CD4-positive, CD25-positive, alpha-beta regulatory T cell (primary cell): ENCODE data around the gene ACSL1. TPM values are rescaled to one million over a fixed set of nuclear protein-coding genes. Genes with fewer than 3 reads are reported as not detected.
A peak's percentile ranks its signal among the peaks of the same experiment; 100 is the strongest.

Experiments used
- ATAC-seq, 2 donors: fragments of 150-1000 bp; cut with Tn5 transposase; one replicate each; pipeline ENCODE4 v1.10.0; 2021; ENCODE audit warnings: low read depth in 2 of 2, moderate number of reproducible peaks in 2 of 2, moderate library complexity in 1 of 2
- DNase-seq, 3 donors: peaks; one replicate each; pipeline versions ENCODE4 v3.0.0 to v3.0.0-alpha.2; 2012 to 2022; ENCODE audit warnings: mixed read lengths in 1 of 3
- H3K27ac ChIP-seq: one replicate; pipeline ENCODE4 v1.7.0; 2013; ENCODE audit warnings: mild to moderate bottlenecking, low read length; ENCODE audit not compliant: insufficient read depth, poor library complexity, severe bottlenecking
- H3K27me3 ChIP-seq: one replicate; pipeline ENCODE4 v1.7.0; 2013; ENCODE audit warnings: low read length; ENCODE audit not compliant: control insufficient read depth, insufficient read depth
- H3K36me3 ChIP-seq: one replicate; pipeline ENCODE4 v1.7.0; 2013; ENCODE audit warnings: mild to moderate bottlenecking, low read length, moderate library complexity; ENCODE audit not compliant: control insufficient read depth, insufficient read depth
- H3K4me1 ChIP-seq: 2 replicates; pipeline ENCODE4 v1.7.0; 2013; ENCODE audit warnings: mild to moderate bottlenecking, low read length; ENCODE audit not compliant: insufficient read depth, control insufficient read depth, poor library complexity, severe bottlenecking
- H3K4me3 ChIP-seq: one replicate; pipeline ENCODE4 v1.7.0; 2013; ENCODE audit warnings: low read depth, mild to moderate bottlenecking, low read length, moderate library complexity
- H3K9me3 ChIP-seq, 2 experiments: 1 replicate in 1 of 2; 2 replicates in 1 of 2; pipeline ENCODE4 v1.7.0; 2013; ENCODE audit warnings: low read length in 2 of 2, mild to moderate bottlenecking in 1 of 2, moderate library complexity in 1 of 2; ENCODE audit not compliant: control insufficient read depth in 2 of 2
- H3K27ac Mint-ChIP-seq, 3 donors: one replicate each; pipeline ENCODE4 v1.8.0; 2020 to 2022; ENCODE audit warnings: mild to moderate bottlenecking in 3 of 3, mixed read lengths in 3 of 3, moderate library complexity in 2 of 3
- H3K27me3 Mint-ChIP-seq: one replicate; pipeline ENCODE4 v1.8.0; 2022; ENCODE audit warnings: mild to moderate bottlenecking, mixed read lengths
- H3K36me3 Mint-ChIP-seq: one replicate; pipeline ENCODE4 v1.8.0; 2020; ENCODE audit warnings: mixed read lengths
- H3K4me1 Mint-ChIP-seq, 4 donors: one replicate each; pipeline ENCODE4 v1.8.0; 2020 to 2022; ENCODE audit warnings: mixed read lengths in 4 of 4, mild to moderate bottlenecking in 1 of 4
- H3K4me3 Mint-ChIP-seq, 4 donors: one replicate each; pipeline ENCODE4 v1.8.0; 2020 to 2022; ENCODE audit warnings: mild to moderate bottlenecking in 4 of 4, mixed read lengths in 4 of 4, moderate library complexity in 3 of 4
- H3K9me3 Mint-ChIP-seq, 7 donors: one replicate each; pipeline ENCODE4 v1.8.0; 2020 to 2022; ENCODE audit warnings: mixed read lengths in 7 of 7, mild to moderate bottlenecking in 3 of 7, moderate library complexity in 2 of 7
- polyA plus RNA-seq, 4 donors: library from polyadenylated mRNA; unstranded; fragments of 300-500 nt; fragmentation: Illumina TruSeq; gene quantifications; one replicate each; pipeline ENCODE4 v1.2.3, GENCODE V29; 2021
- total RNA-seq: library from RNA; stranded (reverse); gene quantifications from one replicate; pipeline ENCODE4 v1.2.3, GENCODE V29; 2022

ACSL1 gene
- total and polyA plus RNA-seq, 5 donors from 2014 or later = 6.8 to 21.0 (median 9.4) TPM

GRCh38 chr4:184838249-184839074 is 12.7 kb upstream of the ACSL1 start:
- H3K9me3 Mint-ChIP-seq = peaks cover 0 to 2% (median 0%) of the 10 kb centered on the region in 7 donors
- Histone ChIP-seq H3K36me3 (no peaks in the 10 kb centered on the region), H3K27me3 (peaks cover 5% of the 10 kb centered on the region), H3K4me3 (no peak overlapping the region), H3K27ac (no peak overlapping the region), H3K9me3 (no peaks in the 10 kb centered on the region), H3K4me1 (no peaks in the 10 kb centered on the region)
- H3K4me1 Mint-ChIP-seq = peaks cover 0 to 4% (median 0%) of the 10 kb centered on the region in 4 donors
- ATAC-seq = no peak
- no peak overlapping the region for H3K27ac Mint-ChIP-seq
- H3K27me3 Mint-ChIP-seq = peaks cover 29% of the 10 kb centered on the region
- no peak for DNase-seq
- no peak overlapping the region for H3K4me3 Mint-ChIP-seq
- H3K36me3 Mint-ChIP-seq = no peaks in the 10 kb centered on the region

DNA sequence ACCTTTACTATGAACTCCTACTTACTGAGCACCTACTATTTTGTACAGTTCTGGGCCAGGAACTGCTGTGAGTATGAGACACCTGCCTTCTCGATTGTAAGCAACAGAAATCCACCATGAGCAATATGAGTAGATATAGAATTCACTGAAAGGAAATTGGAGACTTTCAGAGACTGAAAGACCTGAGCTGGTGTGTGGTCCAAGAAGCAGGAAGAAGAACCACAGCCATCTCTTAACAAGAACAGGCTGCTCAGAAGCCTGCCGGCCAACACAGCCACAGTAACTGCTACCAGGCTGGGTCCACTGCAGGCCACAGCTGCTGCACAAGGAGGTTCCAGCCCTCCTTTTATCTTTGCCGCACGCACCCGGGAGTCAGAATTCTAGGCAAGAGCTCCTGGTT is 10.8 kb upstream of the ACSL1 start:
- Histone ChIP-seq H3K9me3 (no peaks in the 10 kb centered on the region), H3K4me3 (no peak overlapping the region), H3K27ac (no peak overlapping the region), H3K27me3 (peaks cover 3% of the 10 kb centered on the region), H3K4me1 (no peaks in the 10 kb centered on the region), H3K36me3 (no peaks in the 10 kb centered on the region)
- H3K36me3 Mint-ChIP-seq = no peaks in the 10 kb centered on the region
- H3K27ac Mint-ChIP-seq = no peak overlapping the region
- peaks cover 27% of the 10 kb centered on the region for H3K27me3 Mint-ChIP-seq
- DNase-seq (no peak), ATAC-seq (no peak)
- H3K4me1 Mint-ChIP-seq = peaks cover 0 to 4% (median 0%) of the 10 kb centered on the region in 4 donors
- no peak overlapping the region for H3K4me3 Mint-ChIP-seq
- peaks cover 0 to 2% (median 0%) of the 10 kb centered on the region in 7 donors for H3K9me3 Mint-ChIP-seq

DNA sequence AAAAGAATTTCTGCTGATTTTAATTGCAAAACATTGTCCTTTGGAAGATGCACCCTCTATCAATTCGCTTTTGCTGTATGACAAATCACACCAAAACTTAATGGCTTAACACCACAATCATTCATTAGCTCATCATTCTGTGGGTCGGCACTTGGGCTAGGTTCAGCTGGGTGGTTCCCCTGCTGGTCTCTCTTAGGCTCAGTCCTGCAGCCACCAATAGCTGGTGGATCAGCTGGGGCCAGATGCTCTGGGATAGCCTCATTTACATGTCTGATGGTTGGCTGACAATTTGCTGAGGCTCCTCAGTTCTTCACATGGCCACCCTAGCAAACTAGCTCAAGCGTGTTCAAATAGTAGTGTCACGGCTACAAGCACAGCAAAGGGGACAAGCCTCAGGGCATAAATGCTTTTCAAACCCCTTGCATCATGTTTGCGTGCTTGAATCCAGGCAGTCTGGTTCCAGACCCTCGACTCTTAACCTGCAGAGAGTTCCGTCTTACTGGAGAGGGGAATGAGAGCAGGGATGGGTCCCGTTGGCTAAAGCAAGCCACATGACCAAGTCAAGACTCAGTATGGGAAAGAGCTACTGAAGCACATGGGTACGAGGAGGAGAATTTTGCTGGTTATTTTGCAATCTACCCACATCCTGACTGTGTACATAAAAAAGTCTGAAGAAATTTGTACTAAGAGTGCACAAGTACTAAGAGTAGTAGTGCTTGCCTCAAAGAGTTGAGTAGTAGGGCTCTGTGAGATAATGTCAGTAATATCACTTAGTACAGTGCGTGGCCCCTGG is 7.5 kb upstream of the ACSL1 start:
- ATAC-seq (no peak), DNase-seq (no peak)
- Histone ChIP-seq H3K4me3 (no peak overlapping the region), H3K36me3 (no peaks in the 10 kb centered on the region), H3K4me1 (no peaks in the 10 kb centered on the region), H3K27me3 (no peaks in the 10 kb centered on the region), H3K27ac (no peak overlapping the region), H3K9me3 (no peaks in the 10 kb centered on the region)
- Mint-ChIP-seq H3K27ac (no peak overlapping the region), H3K27me3 (no peaks in the 10 kb centered on the region), H3K36me3 (no peaks in the 10 kb centered on the region), H3K9me3 (no peaks in the 10 kb centered on the region), H3K4me1 (no peaks in the 10 kb centered on the region), H3K4me3 (no peak overlapping the region)

- H3K9me3 ChIP-seq = no peaks in the 10 kb centered on the region
- H3K4me1 Mint-ChIP-seq = peaks cover 0 to 14% (median 0%) of the 10 kb centered on the region in 4 donors
- no peak for ATAC-seq
- H3K27me3 ChIP-seq = no peaks in the 10 kb centered on the region
- H3K36me3 ChIP-seq = no peaks in the 10 kb centered on the region
- no peak overlapping the region for H3K4me3 Mint-ChIP-seq
- peaks cover 8% of the 10 kb centered on the region for H3K4me1 ChIP-seq
- no peaks in the 10 kb centered on the region for H3K9me3 Mint-ChIP-seq
- peaks cover 16% of the 10 kb centered on the region for H3K27me3 Mint-ChIP-seq
- DNase-seq = no peak
- no peak overlapping the region for H3K27ac ChIP-seq
- H3K36me3 Mint-ChIP-seq = no peaks in the 10 kb centered on the region
- no peak overlapping the region for H3K27ac Mint-ChIP-seq
- H3K4me3 ChIP-seq = no peak overlapping the region
These were observed 5.4 kb upstream of the ACSL1 start for GRCh38 chr4:184831153-184831552.

- peak overlapping the region; percentile 90 to 94 (median 92) for H3K4me3 Mint-ChIP-seq
- peaks cover 16% of the 10 kb centered on the region for H3K27me3 Mint-ChIP-seq
- peak overlapping the region; percentile 74 for H3K27ac ChIP-seq
- peak overlapping the region; percentile 56 for H3K4me3 ChIP-seq
- H3K36me3 Mint-ChIP-seq = no peaks in the 10 kb centered on the region
- H3K9me3 Mint-ChIP-seq = no peaks in the 10 kb centered on the region
- H3K27ac Mint-ChIP-seq = peak overlapping the region; percentile 83 to 94 (median 92)
- peak in 1 of 2 donors; percentile 13 for ATAC-seq
- H3K36me3 ChIP-seq = no peaks in the 10 kb centered on the region
- peaks cover 15 to 43% (median 28%) of the 10 kb centered on the region in 4 donors for H3K4me1 Mint-ChIP-seq
- no peaks in the 10 kb centered on the region for H3K9me3 ChIP-seq
- peak in 1 of 3 donors; percentile 48 for DNase-seq
- H3K27me3 ChIP-seq = no peaks in the 10 kb centered on the region
- peaks cover 33% of the 10 kb centered on the region for H3K4me1 ChIP-seq
These were observed 1.0 kb upstream of the ACSL1 start for GRCh38 chr4:184826691-184827270.

- no peaks in the 10 kb centered on the region for H3K9me3 Mint-ChIP-seq
- Histone ChIP-seq H3K36me3 (no peaks in the 10 kb centered on the region), H3K9me3 (no peaks in the 10 kb centered on the region), H3K4me1 (peaks cover 33% of the 10 kb centered on the region), H3K27me3 (no peaks in the 10 kb centered on the region), H3K4me3 (peak overlapping the region; percentile 88), H3K27ac (peak overlapping the region; percentile 41)
- no peaks in the 10 kb centered on the region for H3K36me3 Mint-ChIP-seq
- H3K27ac Mint-ChIP-seq = peak overlapping the region in 2 of 3 donors; percentile 69 to 93
- peaks cover 16% of the 10 kb centered on the region for H3K27me3 Mint-ChIP-seq
- DNase-seq = peak; percentile 42 to 70 (median 58)
- H3K4me1 Mint-ChIP-seq = peaks cover 22 to 45% (median 30%) of the 10 kb centered on the region in 4 donors
- peak overlapping the region; percentile 88 to 97 (median 93) for H3K4me3 Mint-ChIP-seq
- peak; percentile 44 to 47 for ATAC-seq
These were observed 450 bp downstream of the ACSL1 start for GRCh38 chr4:184825141-184825895.

DNA sequence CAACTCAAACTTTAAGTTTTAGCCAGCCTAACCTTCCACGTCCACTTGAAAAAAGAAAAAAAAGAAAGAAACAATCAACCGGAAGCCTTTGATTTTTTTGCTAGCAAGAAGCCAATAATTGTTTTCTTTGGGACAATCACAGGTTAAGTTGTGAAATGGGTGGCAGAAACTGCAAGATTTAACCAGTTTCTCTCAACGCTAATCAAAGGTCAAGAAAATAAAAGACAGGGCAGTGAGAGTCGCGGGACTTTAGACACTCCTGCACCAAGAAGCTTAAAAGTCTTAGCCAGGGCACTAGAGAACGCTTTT is 1.0 kb downstream of the ACSL1 start:
- ATAC-seq = no peak
- peaks cover 33% of the 10 kb centered on the region for H3K4me1 ChIP-seq
- Mint-ChIP-seq H3K9me3 (no peaks in the 10 kb centered on the region), H3K4me3 (peak overlapping the region; percentile 88 to 97 (median 93)), H3K4me1 (peaks cover 22 to 50% (median 32%) of the 10 kb centered on the region in 4 donors), H3K27ac (peak overlapping the region; percentile 58 to 93 (median 69)), H3K27me3 (peaks cover 16% of the 10 kb centered on the region), H3K36me3 (no peaks in the 10 kb centered on the region)
- no peak overlapping the region for H3K27ac ChIP-seq
- no peak for DNase-seq
- H3K4me3 ChIP-seq = peak overlapping the region; percentile 88
- no peaks in the 10 kb centered on the region for H3K36me3 ChIP-seq
- H3K27me3 ChIP-seq = no peaks in the 10 kb centered on the region
- H3K9me3 ChIP-seq = no peaks in the 10 kb centered on the region
